ENCODE measurements around the gene DLGAP5.

The DLGAP5 gene

DNA sequence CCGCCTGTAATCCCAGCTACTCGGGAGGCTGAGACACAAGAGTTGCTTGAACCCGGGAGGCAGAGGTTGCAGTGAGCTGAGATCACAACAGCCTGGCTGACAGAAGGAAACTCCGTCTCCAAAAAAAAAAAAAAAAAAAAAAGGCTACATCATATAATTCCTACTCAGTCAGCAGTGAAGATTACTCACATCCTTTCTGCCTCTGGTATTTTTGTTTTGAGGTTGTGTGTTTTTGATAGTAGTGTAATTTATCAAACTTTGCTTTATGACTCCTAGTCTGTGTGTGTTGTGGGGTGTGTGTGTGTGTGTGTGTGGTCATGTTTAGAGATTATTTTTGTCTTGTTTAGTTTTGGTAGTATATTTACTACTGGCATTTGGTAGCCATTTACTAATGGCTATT is 29.8 kb upstream of the DLGAP5 start:
- no peaks in the 10 kb centered on the region for H3K79me2 ChIP-seq (ENCODE audit: low read length)
- no peaks in the 10 kb centered on the region for H3K36me3 ChIP-seq (replicated peaks; ENCODE audit: low read depth, low read length)
- no peaks in the 10 kb centered on the region for H4K20me1 ChIP-seq (ENCODE audit: insufficient read depth, low read length)
- H3K4me1 ChIP-seq (ENCODE audit: low read length) = no peaks in the 10 kb centered on the region
- H2AFZ ChIP-seq (ENCODE audit: low read depth, low read length) = no peak overlapping the region
- no peak for TF ChIP-seq EZH2phosphoT487 (IDR thresholded peaks at IDR 0.05; ENCODE audit: low read depth)
- TF ChIP-seq, protein P1, sequence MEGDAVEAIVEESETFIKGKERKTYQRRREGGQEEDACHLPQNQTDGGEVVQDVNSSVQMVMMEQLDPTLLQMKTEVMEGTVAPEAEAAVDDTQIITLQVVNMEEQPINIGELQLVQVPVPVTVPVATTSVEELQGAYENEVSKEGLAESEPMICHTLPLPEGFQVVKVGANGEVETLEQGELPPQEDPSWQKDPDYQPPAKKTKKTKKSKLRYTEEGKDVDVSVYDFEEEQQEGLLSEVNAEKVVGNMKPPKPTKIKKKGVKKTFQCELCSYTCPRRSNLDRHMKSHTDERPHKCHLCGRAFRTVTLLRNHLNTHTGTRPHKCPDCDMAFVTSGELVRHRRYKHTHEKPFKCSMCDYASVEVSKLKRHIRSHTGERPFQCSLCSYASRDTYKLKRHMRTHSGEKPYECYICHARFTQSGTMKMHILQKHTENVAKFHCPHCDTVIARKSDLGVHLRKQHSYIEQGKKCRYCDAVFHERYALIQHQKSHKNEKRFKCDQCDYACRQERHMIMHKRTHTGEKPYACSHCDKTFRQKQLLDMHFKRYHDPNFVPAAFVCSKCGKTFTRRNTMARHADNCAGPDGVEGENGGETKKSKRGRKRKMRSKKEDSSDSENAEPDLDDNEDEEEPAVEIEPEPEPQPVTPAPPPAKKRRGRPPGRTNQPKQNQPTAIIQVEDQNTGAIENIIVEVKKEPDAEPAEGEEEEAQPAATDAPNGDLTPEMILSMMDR (IDR thresholded peaks at IDR 0.05; ENCODE audit: low read depth, low read length) = no peak
- no peak overlapping the region for H3K27ac ChIP-seq (ENCODE audit: low read length)
- no peaks in the 10 kb centered on the region for H3K9me3 ChIP-seq (ENCODE audit: insufficient read depth, low read length)
- H3K9ac ChIP-seq (ENCODE audit: low read length) = no peak overlapping the region
- H3K4me2 ChIP-seq (ENCODE audit: low read length) = no peak overlapping the region
- no peak overlapping the region for H3K4me3 ChIP-seq (ENCODE audit: low read length)
- H3K27me3 ChIP-seq (ENCODE audit: low read depth, low read length) = 0 out of 2 replicates have a peak, but pooled peaks cover 3% of the 10 kb centered on the region

DNA sequence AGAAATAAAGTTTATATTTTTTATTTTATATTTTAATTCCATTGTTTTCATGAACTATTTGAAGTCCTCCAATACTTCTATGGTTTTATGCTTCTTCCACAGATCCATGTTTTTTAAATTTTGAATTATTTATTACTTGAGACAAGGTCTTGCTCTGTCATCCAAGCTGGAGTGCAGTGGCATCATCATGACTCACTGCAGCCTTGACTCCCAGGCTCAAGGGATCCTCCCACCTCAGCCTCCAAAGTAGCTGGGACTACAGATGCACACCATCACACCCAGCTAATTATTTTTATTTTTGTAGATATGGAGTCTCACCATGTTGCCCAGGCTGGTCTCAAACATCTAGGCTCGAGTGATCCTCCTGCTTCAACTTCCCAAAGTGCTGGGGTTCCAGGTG is 28.8 kb upstream of the DLGAP5 start:
- Histone ChIP-seq H3K9me3 (ENCODE audit: insufficient read depth, low read length) (no peaks in the 10 kb centered on the region), H3K27ac (ENCODE audit: low read length) (no peak overlapping the region), H3K36me3 (replicated peaks; ENCODE audit: low read depth, low read length) (no peaks in the 10 kb centered on the region), H3K9ac (ENCODE audit: low read length) (no peak overlapping the region), H3K4me2 (ENCODE audit: low read length) (no peak overlapping the region), H3K27me3 (ENCODE audit: low read depth, low read length) (0 out of 2 replicates have a peak, but pooled peaks cover 3% of the 10 kb centered on the region), H3K4me1 (ENCODE audit: low read length) (no peaks in the 10 kb centered on the region), H4K20me1 (ENCODE audit: insufficient read depth, low read length) (no peaks in the 10 kb centered on the region), H2AFZ (ENCODE audit: low read depth, low read length) (no peak overlapping the region), H3K4me3 (ENCODE audit: low read length) (no peak overlapping the region), H3K79me2 (ENCODE audit: low read length) (no peaks in the 10 kb centered on the region)
- TF ChIP-seq EZH2phosphoT487 (IDR thresholded peaks at IDR 0.05; ENCODE audit: low read depth) = no peak
- TF ChIP-seq, protein P1 (IDR thresholded peaks at IDR 0.05; ENCODE audit: low read depth, low read length) = no peak

DNA sequence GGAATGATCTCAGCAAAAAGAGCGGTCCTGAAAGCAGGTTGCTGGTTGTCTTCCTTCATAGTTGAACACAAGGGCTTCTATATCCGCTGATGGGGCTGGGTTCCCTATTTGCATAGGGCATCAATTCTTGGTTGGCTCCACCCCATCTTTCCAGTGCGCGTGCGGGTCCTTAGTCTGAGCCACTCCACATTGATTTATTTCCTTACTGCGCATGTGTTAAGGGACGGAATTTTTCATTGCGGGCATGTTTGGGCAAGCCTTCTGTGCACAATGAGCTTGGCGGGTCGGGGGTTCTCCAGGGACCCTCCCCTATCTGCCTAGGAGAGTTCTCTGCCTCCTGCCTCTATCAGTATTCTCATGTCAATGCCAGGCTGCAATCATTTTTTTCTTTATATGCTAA is 21.2 kb upstream of the DLGAP5 start:
- Histone ChIP-seq H3K27me3 (ENCODE audit: low read depth, low read length) (no peaks in the 10 kb centered on the region), H3K4me1 (ENCODE audit: low read length) (peaks cover 8% of the 10 kb centered on the region; the same call in 1 of the 2 replicates), H2AFZ (ENCODE audit: low read depth, low read length) (peak overlapping the region; percentile 34), H3K79me2 (ENCODE audit: low read length) (no peaks in the 10 kb centered on the region), H3K4me3 (ENCODE audit: low read length) (peak overlapping the region; percentile 67), H4K20me1 (ENCODE audit: insufficient read depth, low read length) (no peaks in the 10 kb centered on the region), H3K27ac (ENCODE audit: low read length) (peak overlapping the region; percentile 54), H3K4me2 (ENCODE audit: low read length) (peak overlapping the region; percentile 62), H3K9ac (ENCODE audit: low read length) (peak overlapping the region; percentile 48), H3K9me3 (ENCODE audit: insufficient read depth, low read length) (no peaks in the 10 kb centered on the region), H3K36me3 (replicated peaks; ENCODE audit: low read depth, low read length) (no peaks in the 10 kb centered on the region)
- TF ChIP-seq, protein P1 (IDR thresholded peaks at IDR 0.05; ENCODE audit: low read depth, low read length) = no peak
- TF ChIP-seq EZH2phosphoT487 (IDR thresholded peaks at IDR 0.05; ENCODE audit: low read depth) = no peak

DNA sequence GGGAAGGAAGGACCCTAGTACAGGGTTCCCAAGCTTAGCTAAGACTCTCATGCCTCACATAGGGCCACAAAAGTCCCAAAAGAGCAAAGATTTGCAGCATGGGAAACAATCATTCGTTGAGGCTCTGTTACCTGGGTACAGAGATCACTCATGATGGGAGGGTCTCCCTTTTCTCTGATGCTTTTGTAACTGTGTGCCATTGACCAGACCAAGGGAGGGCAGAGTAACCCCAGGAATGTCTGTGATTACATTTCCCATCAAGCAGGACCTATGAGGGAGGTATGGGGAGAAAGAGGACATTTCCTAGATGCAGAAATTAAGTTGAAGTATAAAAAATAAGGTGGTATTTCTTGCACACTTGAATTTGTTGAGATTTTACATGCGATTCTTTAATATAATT is 16.4 kb upstream of the DLGAP5 start:
- Histone ChIP-seq H3K36me3 (replicated peaks; ENCODE audit: low read depth, low read length) (no peaks in the 10 kb centered on the region), H3K4me3 (ENCODE audit: low read length) (no peak overlapping the region), H3K9me3 (ENCODE audit: insufficient read depth, low read length) (no peaks in the 10 kb centered on the region), H3K9ac (ENCODE audit: low read length) (no peak overlapping the region), H3K27me3 (ENCODE audit: low read depth, low read length) (no peaks in the 10 kb centered on the region), H3K27ac (ENCODE audit: low read length) (no peak overlapping the region), H3K79me2 (ENCODE audit: low read length) (no peaks in the 10 kb centered on the region), H4K20me1 (ENCODE audit: insufficient read depth, low read length) (no peaks in the 10 kb centered on the region), H3K4me1 (ENCODE audit: low read length) (peaks cover 5% of the 10 kb centered on the region; the same call in 1 of the 2 replicates), H3K4me2 (ENCODE audit: low read length) (no peak overlapping the region), H2AFZ (ENCODE audit: low read depth, low read length) (no peak overlapping the region)
- no peak for TF ChIP-seq EZH2phosphoT487 (IDR thresholded peaks at IDR 0.05; ENCODE audit: low read depth)
- TF ChIP-seq, protein P1 (IDR thresholded peaks at IDR 0.05; ENCODE audit: low read depth, low read length) = no peak
